C4-2B (cell line): Measurements from ENCODE around the gene ZFP36L1.

ENCODE experiments used
- CTCF ChIP-seq: fragments of 450-650 bp; conservative IDR thresholded peaks from 2 replicates; pipeline ENCODE4 v1.5.1; 2017; ENCODE audit warnings: mild to moderate bottlenecking
- ZFX ChIP-seq: fragments of 450-650 bp; IDR thresholded peaks from 2 replicates; pipeline ENCODE4 v1.6.1; 2017

- TF ChIP-seq CTCF (no peak), ZFX (no peak)
Observed at GRCh38 chr14:68801631-68802030, 8.8 kb upstream of the ZFP36L1 start.
